OCI-LY7 (cell line): ENCODE results near the gene SLC25A21. TPM values are rescaled to one million over a fixed set of nuclear protein-coding genes. Genes with fewer than 3 reads are reported as not detected.

Experiments used
- BruUV-seq: library from RNA; stranded (reverse); fragments of 400-500 nt; replicated peaks from 2 replicates; lab custom pipeline; 2021; lab: Mats Ljungman, UMichigan
- CTCF ChIA-PET: fragments of 300-600 bp; sonication (Branson Sonifier 250); formaldehyde crosslinking; loops from one replicate; lab custom pipeline; 2022; ENCODE audit warnings: antibody characterized with exemption; ENCODE audit not compliant: unreplicated experiment; lab: Charles Lee
- POLR2A ChIA-PET: fragments of 300-600 bp; sonication (Branson Sonifier 250); formaldehyde crosslinking; loops from one replicate; lab custom pipeline; 2022; ENCODE audit warnings: antibody characterized with exemption; lab: Charles Lee
- DNase-seq: peaks from one replicate; pipeline ENCODE4 v3.0.0-alpha.2; 2015; ENCODE audit warnings: low spot score
- H2AFZ ChIP-seq: fragments of 200-600 bp; sonication (generic), shearing (Covaris generic); 2 replicates; pipeline ENCODE4 v1.6.1; 2014; ENCODE audit warnings: mild to moderate bottlenecking, antibody characterized with exemption, low read length, moderate library complexity
- H3K27ac ChIP-seq: fragments of 200-600 bp; sonication (generic); 2 replicates; pipeline ENCODE4 v1.5.1; 2014; ENCODE audit warnings: mixed run types, low read depth, mild to moderate bottlenecking, moderate library complexity, low read length, inconsistent platforms; ENCODE audit not compliant: poor library complexity, severe bottlenecking
- H3K36me3 ChIP-seq: fragments of 200-600 bp; sonication (generic); 2 replicates; pipeline ENCODE4 v1.6.1; 2014; ENCODE audit warnings: mild to moderate bottlenecking, antibody characterized with exemption, low read length, moderate library complexity, mixed read lengths; ENCODE audit not compliant: insufficient read depth
- H3K4me1 ChIP-seq: fragments of 200-600 bp; sonication (generic); 2 replicates; pipeline ENCODE4 v1.5.1; 2014; ENCODE audit warnings: mild to moderate bottlenecking, low read length; ENCODE audit not compliant: insufficient read depth, poor library complexity, severe bottlenecking
- H3K4me2 ChIP-seq: fragments of 200-600 bp; sonication (generic); 2 replicates; pipeline ENCODE4 v1.6.1; 2014; ENCODE audit warnings: mild to moderate bottlenecking, low read length
- H3K4me3 ChIP-seq: fragments of 200-600 bp; sonication (generic); 2 replicates; pipeline ENCODE4 v1.5.1; 2014; ENCODE audit warnings: mild to moderate bottlenecking, low read depth, low read length; ENCODE audit not compliant: poor library complexity, severe bottlenecking
- H3K79me2 ChIP-seq: fragments of 200-600 bp; sonication (generic); 2 replicates; pipeline ENCODE4 v1.6.1; 2016; ENCODE audit warnings: low read depth, mild to moderate bottlenecking, low read length, moderate library complexity, mixed read lengths; ENCODE audit not compliant: insufficient read depth
- H3K9me2 ChIP-seq: fragments of 200-600 bp; sonication (generic); 2 replicates; pipeline ENCODE4 v1.6.1; 2016; ENCODE audit warnings: mild to moderate bottlenecking, low read length, mixed read lengths; ENCODE audit not compliant: insufficient read depth
- H3K9me3 ChIP-seq: fragments of 200-600 bp; sonication (generic); 2 replicates; pipeline ENCODE4 v1.6.1; 2014; ENCODE audit warnings: mild to moderate bottlenecking, mixed run types, low read length, mixed read lengths
- H4K20me1 ChIP-seq: fragments of 200-600 bp; sonication (generic); 2 replicates; pipeline ENCODE4 v1.6.1; 2014; ENCODE audit warnings: mild to moderate bottlenecking, antibody characterized with exemption, low read length, moderate library complexity, mixed read lengths; ENCODE audit not compliant: insufficient read depth
- CTCF ChIP-seq: fragments of 200-600 bp; sonication (generic); conservative IDR thresholded peaks from 2 replicates; pipeline ENCODE4 v1.5.1; 2014; ENCODE audit warnings: mild to moderate bottlenecking, antibody characterized with exemption, low read length, moderate library complexity, mixed read lengths
- EZH2phosphoT487 ChIP-seq: fragments of 200-600 bp; sonication (generic); IDR thresholded peaks from 2 replicates; pipeline ENCODE4 v1.6.1; 2018; ENCODE audit warnings: low read depth, borderline replicate concordance, mild to moderate bottlenecking, mixed run types, antibody characterized with exemption, low read length, moderate library complexity, mixed read lengths
- intact Hi-C: fragments of 100-400 bp; cut with micrococcal nuclease; formaldehyde crosslinking; loops from one replicate; pipeline ENCODE4 v1.10.0; 2022; ENCODE audit not compliant: unreplicated experiment
- total RNA-seq, 2 experiments: library from RNA; depleted of rRNA in 1 of 2; stranded (reverse); fragments of >200 nt in 1 of 2; shearing (Covaris generic) in 1 of 2; gene quantifications; 2 replicates each; pipeline ENCODE4 v1.2.3, GENCODE V29; 2014 to 2022

The SLC25A21 gene
- total RNA-seq, 2 experiments from 2014 or later = not detected

GRCh38 chr14:36768638-36769337 is 403.6 kb downstream of the SLC25A21 start:
- BruUV-seq = no TSS peak
- POLR2A ChIA-PET = interaction anchor here (0.7 to 1.1 kb wide), 2 partner anchors 11 to 16 kb away, joined by 3 to 4 read pairs; no protein-coding TSS in a partner anchor
- no peak for DNase-seq
- intact Hi-C loops = no loop called here
- TF ChIP-seq EZH2phosphoT487 (no peak), CTCF (no peak)
- Histone ChIP-seq H3K27ac (no peak overlapping the region), H3K4me2 (no peak overlapping the region), H3K4me3 (no peak overlapping the region), H4K20me1 (no peaks in the 10 kb centered on the region), H3K9me3 (no peaks in the 10 kb centered on the region), H3K9me2 (no peaks in the 10 kb centered on the region), H2AFZ (no peak overlapping the region), H3K79me2 (no peaks in the 10 kb centered on the region), H3K4me1 (no peaks in the 10 kb centered on the region), H3K36me3 (no peaks in the 10 kb centered on the region)
- CTCF ChIA-PET = interaction anchor here (1.1 kb wide), 1 partner anchor 34 kb away, joined by 3 read pairs; no protein-coding TSS in a partner anchor

GRCh38 chr14:36767603-36768281 is 404.7 kb downstream of the SLC25A21 start:
- intact Hi-C loops = no loop called here
- no peak overlapping the region for H3K4me3 ChIP-seq
- no peak for TF ChIP-seq CTCF
- TF ChIP-seq EZH2phosphoT487 = no peak
- H3K4me1 ChIP-seq = no peaks in the 10 kb centered on the region
- no peak overlapping the region for H3K27ac ChIP-seq
- no peaks in the 10 kb centered on the region for H3K9me3 ChIP-seq
- H4K20me1 ChIP-seq = no peaks in the 10 kb centered on the region
- BruUV-seq = no TSS peak
- no peak overlapping the region for H3K4me2 ChIP-seq
- H3K36me3 ChIP-seq = no peaks in the 10 kb centered on the region
- H3K9me2 ChIP-seq = no peaks in the 10 kb centered on the region
- H3K79me2 ChIP-seq = no peaks in the 10 kb centered on the region
- ChIA-PET CTCF (no interaction called here), POLR2A (no interaction called here)
- H2AFZ ChIP-seq = no peak overlapping the region
- DNase-seq = no peak

- no peak overlapping the region for H2AFZ ChIP-seq
- no peak for DNase-seq
- no peak overlapping the region for H3K4me2 ChIP-seq
- no peak for TF ChIP-seq CTCF
- TF ChIP-seq EZH2phosphoT487 = no peak
- H3K36me3 ChIP-seq = no peaks in the 10 kb centered on the region
- POLR2A ChIA-PET = no interaction called here
- no TSS peak for BruUV-seq
- no peaks in the 10 kb centered on the region for H3K9me2 ChIP-seq
- no peak overlapping the region for H3K4me3 ChIP-seq
- CTCF ChIA-PET = no interaction called here
- no peaks in the 10 kb centered on the region for H3K79me2 ChIP-seq
- H4K20me1 ChIP-seq = no peaks in the 10 kb centered on the region
- no peaks in the 10 kb centered on the region for H3K4me1 ChIP-seq
- H3K27ac ChIP-seq = no peak overlapping the region
- no peaks in the 10 kb centered on the region for H3K9me3 ChIP-seq
- intact Hi-C loops = no loop called here
Measured at GRCh38 chr14:36766974-36767373, 405.4 kb downstream of the SLC25A21 start.
